Measurements from ENCODE around the gene CELSR1. TPM values are rescaled to one million over a fixed set of nuclear protein-coding genes. Genes with fewer than 3 reads are reported as not detected.

Gene CELSR1
- total RNA-seq, 1 experiment from 2014 or later: 19.6 TPM

GRCh38 chr22:46355369-46355995, 181.9 kb downstream of the CELSR1 start (continued):
- TF ChIP-seq, protein P1, sequence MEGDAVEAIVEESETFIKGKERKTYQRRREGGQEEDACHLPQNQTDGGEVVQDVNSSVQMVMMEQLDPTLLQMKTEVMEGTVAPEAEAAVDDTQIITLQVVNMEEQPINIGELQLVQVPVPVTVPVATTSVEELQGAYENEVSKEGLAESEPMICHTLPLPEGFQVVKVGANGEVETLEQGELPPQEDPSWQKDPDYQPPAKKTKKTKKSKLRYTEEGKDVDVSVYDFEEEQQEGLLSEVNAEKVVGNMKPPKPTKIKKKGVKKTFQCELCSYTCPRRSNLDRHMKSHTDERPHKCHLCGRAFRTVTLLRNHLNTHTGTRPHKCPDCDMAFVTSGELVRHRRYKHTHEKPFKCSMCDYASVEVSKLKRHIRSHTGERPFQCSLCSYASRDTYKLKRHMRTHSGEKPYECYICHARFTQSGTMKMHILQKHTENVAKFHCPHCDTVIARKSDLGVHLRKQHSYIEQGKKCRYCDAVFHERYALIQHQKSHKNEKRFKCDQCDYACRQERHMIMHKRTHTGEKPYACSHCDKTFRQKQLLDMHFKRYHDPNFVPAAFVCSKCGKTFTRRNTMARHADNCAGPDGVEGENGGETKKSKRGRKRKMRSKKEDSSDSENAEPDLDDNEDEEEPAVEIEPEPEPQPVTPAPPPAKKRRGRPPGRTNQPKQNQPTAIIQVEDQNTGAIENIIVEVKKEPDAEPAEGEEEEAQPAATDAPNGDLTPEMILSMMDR (IDR thresholded peaks at IDR 0.05 in 2 of 3, conservative IDR thresholded peaks at IDR 0.05 in 1 of 3; ENCODE audit: borderline replicate concordance in 1 of 3, insufficient read depth in 1 of 3, low read depth in 2 of 3, low read length in 2 of 3): peak; percentile 73 to 91 (median 85)
- TF ChIP-seq CEBPB (IDR thresholded peaks at IDR 0.05; ENCODE audit: low read depth): no peak
- no peak for TF ChIP-seq ZNF274 (IDR thresholded peaks at IDR 0.05; ENCODE audit: low read depth, low read length)
- no peak for TF ChIP-seq ZFX (IDR thresholded peaks at IDR 0.05)

DNA sequence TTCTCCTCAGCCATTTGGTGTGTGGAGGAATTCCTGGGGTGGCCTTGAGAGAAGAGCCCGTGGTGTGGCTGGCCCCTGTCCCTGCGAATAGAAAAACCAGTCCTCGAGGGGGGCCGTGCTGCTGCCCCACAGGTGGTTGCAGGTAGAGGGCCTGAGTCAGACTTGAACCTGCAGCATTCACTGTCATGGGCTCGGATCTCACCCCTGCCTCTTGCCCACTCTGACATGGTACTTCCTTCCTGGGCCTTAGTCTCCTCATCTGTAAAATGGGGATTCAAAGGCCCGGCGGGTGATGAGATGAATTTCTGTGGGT, 182.5 kb downstream of the CELSR1 start:
- no peak for TF ChIP-seq RAD21 (IDR thresholded peaks at IDR 0.05; ENCODE audit: low read depth)
- no peak for TF ChIP-seq POLR2A (IDR thresholded peaks at IDR 0.05; ENCODE audit: borderline replicate concordance, extremely low read depth, insufficient read depth, insufficient read length)
- TF ChIP-seq CBX3 (IDR thresholded peaks at IDR 0.05; ENCODE audit: low read depth): no peak
- TF ChIP-seq JUND (IDR thresholded peaks at IDR 0.05): no peak
- TF ChIP-seq SRF (IDR thresholded peaks at IDR 0.05; ENCODE audit: low read depth): no peak
- TF ChIP-seq SIN3A (IDR thresholded peaks at IDR 0.05; ENCODE audit: low read depth): no peak
- TF ChIP-seq MAX (IDR thresholded peaks at IDR 0.05): no peak
- Histone ChIP-seq H3K4me1 (ENCODE audit: control insufficient read depth in 1 of 2, insufficient read depth in 2 of 2, low read length in 2 of 2) (peaks cover 13 to 14% of the 10 kb centered on the region in 2 experiments), H4K20me1 (ENCODE audit: insufficient read depth) (peaks cover 6% of the 10 kb centered on the region; the same call in 1 of the 2 replicates), H3K9ac (ENCODE audit: low read length) (no peak overlapping the region), H3K9me2 (ENCODE audit: insufficient read depth) (no peaks in the 10 kb centered on the region), H3K79me2 (ENCODE audit: insufficient read depth, low read length) (peaks cover 5% of the 10 kb centered on the region; the same call in 1 of the 2 replicates), H3K4me2 (ENCODE audit: low read length) (no peak overlapping the region), H3K4me3 (replicated peaks in 1 of 2; ENCODE audit: low read depth in 1 of 2, low read length in 2 of 2) (no peak overlapping the region), H3K27ac (ENCODE audit: low read depth, low read length) (no peak overlapping the region), H3K9me3 (ENCODE audit: control insufficient read depth in 1 of 2, insufficient read depth in 1 of 2, low read depth in 1 of 2, low read length in 2 of 2) (no peaks in the 10 kb centered on the region), H3K27me3 (ENCODE audit: insufficient read depth, low read length) (no peaks in the 10 kb centered on the region), H2AFZ (ENCODE audit: low read depth, low read length, poor library complexity, severe bottlenecking) (no peak overlapping the region), H3K36me3 (ENCODE audit: control insufficient read depth in 1 of 2, insufficient read depth in 2 of 2, low read length in 2 of 2) (peaks cover 20 to 24% of the 10 kb centered on the region in 2 experiments; a peak in 3 of 4 replicates)
- ChIA-PET POLR2A (no interaction called here), CTCF (interaction anchor here (0.6 to 2.2 kb wide), 5 partner anchors 13 to 209 kb away, joined by 5 to 17 read pairs (median 5); no protein-coding TSS in a partner anchor), RAD21 (ENCODE audit: low non-redundant PET in 1 of 2, low total read pairs in 2 of 2, uncharacterized antibody in 2 of 2, unreplicated experiment in 2 of 2) (interaction anchor here (0.9 to 1.0 kb wide), 2 partner anchors 13 to 187 kb away, joined by 3 to 7 read pairs; no protein-coding TSS in a partner anchor)
- no TSS peak for BruUV-seq (replicated peaks)
- intact Hi-C loops (cut with micrococcal nuclease): loop anchor here (1.0 kb wide), 1 partner anchor 187 kb away; no protein-coding TSS in a partner anchor
- ATAC-seq (no peak), DNase-seq (ENCODE audit: low read depth, low spot score) (no peak)
